GM19463 (cell line): ENCODE results near the gene PANK4.

Experiments
- ATAC-seq: cut with Tn5 transposase; IDR thresholded peaks from one replicate; pipeline ENCODE4 v1.9.1; 2021; ENCODE audit warnings: mild to moderate bottlenecking, moderate library complexity; ENCODE audit not compliant: unreplicated experiment

Gene PANK4

GRCh38 chr1:2501041-2501819 lies 25.2 kb downstream of the PANK4 start:
- ATAC-seq = no peak

- no peak for ATAC-seq
Measured at GRCh38 chr1:2499986-2500596, 26.3 kb downstream of the PANK4 start.

- no peak for ATAC-seq
Measured at GRCh38 chr1:2499260-2499659, 27.1 kb downstream of the PANK4 start.

GRCh38 chr1:2498648-2499047 lies 27.7 kb downstream of the PANK4 start:
- ATAC-seq = no peak

GRCh38 chr1:2497891-2498290 lies 28.5 kb downstream of the PANK4 start:
- no peak for ATAC-seq

GRCh38 chr1:2496746-2497145 lies 29.6 kb downstream of the PANK4 start:
- ATAC-seq = no peak

GRCh38 chr1:2496087-2496622 lies 30.2 kb downstream of the PANK4 start:
- ATAC-seq = no peak

GRCh38 chr1:2495546-2495945 lies 30.9 kb downstream of the PANK4 start:
- no peak for ATAC-seq

- ATAC-seq = no peak
Measured at GRCh38 chr1:2495026-2495425, 31.4 kb downstream of the PANK4 start.

GRCh38 chr1:2494323-2494693 lies 32.1 kb downstream of the PANK4 start:
- ATAC-seq = no peak

GRCh38 chr1:2493691-2494322 lies 32.6 kb downstream of the PANK4 start:
- no peak for ATAC-seq

- ATAC-seq = no peak
Measured at GRCh38 chr1:2493218-2493617, 33.2 kb downstream of the PANK4 start.

- ATAC-seq = no peak
Measured at GRCh38 chr1:2492091-2492490, 34.3 kb downstream of the PANK4 start.

- ATAC-seq = no peak
Measured at GRCh38 chr1:2489615-2490014, 36.8 kb downstream of the PANK4 start.

GRCh38 chr1:2488688-2489087 lies 37.7 kb downstream of the PANK4 start:
- ATAC-seq = no peak

GRCh38 chr1:2486558-2486957 lies 39.8 kb downstream of the PANK4 start:
- ATAC-seq = no peak

GRCh38 chr1:2486041-2486440 lies 40.4 kb downstream of the PANK4 start:
- no peak for ATAC-seq

- no peak for ATAC-seq
Measured at GRCh38 chr1:2483970-2484369, 42.4 kb downstream of the PANK4 start.

- no peak for ATAC-seq
Measured at GRCh38 chr1:2483026-2483425, 43.4 kb downstream of the PANK4 start.

- no peak for ATAC-seq
Measured at GRCh38 chr1:2482588-2482987, 43.8 kb downstream of the PANK4 start.

GRCh38 chr1:2481885-2482284 lies 44.5 kb downstream of the PANK4 start:
- no peak for ATAC-seq

- ATAC-seq = no peak
Measured at GRCh38 chr1:2480986-2481364, 45.4 kb downstream of the PANK4 start.
